Adipose tissue (tissue), 3 donors: Measurements from ENCODE around the gene FBXL7. TPM values are rescaled to one million over a fixed set of nuclear protein-coding genes. Genes with fewer than 3 reads are reported as not detected.
"Not testable (repeated sequence)": the region's sequence is repeated elsewhere in the genome, so short reads cannot be mapped to it uniquely, and the experiment has no call there.

Experiments used
- H3K27ac ChIP-seq: one replicate; pipeline ENCODE4 v1.5.1; 2013; ENCODE audit warnings: low read depth, low read length
- WGBS, 3 donors: extraction: QIAGEN DNeasy Blood & Tissue Kit; methylation state at CpG; one replicate each; pipeline ENCODE4 v1.1.7; 2013; 5-methylcytosine and 5-hydroxymethylcytosine counted together
- polyA plus RNA-seq, 3 donors: library from polyadenylated mRNA; stranded (reverse); fragments of 200-250 nt; gene quantifications; one replicate each; pipeline ENCODE4 v1.2.3, GENCODE V29; 2013
- donor health status: healthy with polysubstance abuse.
- donor health status: Bipolar disorder and iron deficiency.
- donor health status: healthy.

FBXL7 gene
- polyA plus RNA-seq, 3 donors: 1.2 to 16.4 (median 8.4) TPM

DNA sequence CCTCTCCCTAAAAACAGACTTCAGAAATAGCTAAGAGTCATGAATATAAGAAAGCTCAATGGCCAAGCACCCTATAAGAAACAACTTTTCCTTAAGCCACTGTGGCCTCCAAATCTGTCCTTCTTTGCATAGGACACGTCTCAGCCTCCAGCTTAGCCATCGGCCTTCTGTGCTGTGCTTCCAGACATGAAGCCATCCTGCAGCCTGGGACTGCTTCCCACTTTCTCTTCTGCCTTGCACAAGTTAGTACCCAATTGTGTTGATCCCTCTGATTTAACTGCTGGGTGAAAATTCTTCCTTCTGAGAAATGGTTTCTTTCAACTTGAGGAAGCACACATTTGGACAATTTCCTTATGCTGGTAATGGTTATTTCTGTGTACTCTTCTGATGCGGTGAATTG, 344.9 kb downstream of the FBXL7 start:
- 77 to 93% (median 88%) methylated on average over 3 of the region's 3 CpGs for WGBS, 3 donors
- H3K27ac ChIP-seq: no peak overlapping the region

DNA sequence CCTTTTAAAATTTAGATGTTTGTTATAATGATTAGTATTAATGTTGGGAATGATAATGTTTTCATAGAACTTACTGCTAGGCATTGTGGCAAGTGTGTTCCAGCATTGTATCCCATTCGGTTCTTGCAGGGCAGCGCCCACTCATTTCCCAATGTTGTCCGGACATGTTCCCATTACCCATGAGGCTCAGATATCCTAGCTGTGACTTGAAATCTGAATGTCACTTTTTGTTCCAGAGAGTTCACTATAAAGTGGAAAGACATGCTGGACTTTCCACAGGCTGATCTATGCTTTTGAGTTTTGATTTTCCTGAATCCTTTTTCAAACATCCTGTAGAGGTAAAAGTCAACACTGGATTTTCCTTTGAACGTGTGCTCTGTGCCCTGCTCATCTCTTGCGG, 350.6 kb downstream of the FBXL7 start:
- WGBS, 3 donors: 51 to 65% (median 55%) methylated on average over 5 of the region's 5 CpGs
- H3K27ac ChIP-seq: no peak overlapping the region

DNA sequence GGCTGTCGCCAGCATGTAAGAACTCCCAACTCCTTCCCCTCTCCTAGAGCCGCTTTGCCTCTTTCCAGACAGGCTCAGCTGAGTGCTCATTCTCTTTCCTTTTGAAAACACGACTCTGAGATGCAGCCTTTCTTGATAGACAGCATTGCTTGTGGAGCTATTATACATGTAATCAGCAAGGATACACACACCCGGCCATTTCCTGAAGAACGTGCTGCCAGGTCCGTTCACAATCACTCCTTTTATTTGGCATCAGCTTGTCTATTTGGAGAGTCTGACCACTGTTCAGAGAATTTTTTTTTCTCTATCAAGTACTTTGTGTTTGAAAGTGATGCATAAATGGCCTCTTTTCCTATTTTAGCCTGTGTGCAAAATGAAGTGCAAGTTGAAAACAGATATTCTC, 351.0 kb downstream of the FBXL7 start:
- WGBS, 3 donors: 23 to 32% (median 27%) methylated on average over 6 of the region's 6 CpGs
- H3K27ac ChIP-seq: no peak overlapping the region

DNA sequence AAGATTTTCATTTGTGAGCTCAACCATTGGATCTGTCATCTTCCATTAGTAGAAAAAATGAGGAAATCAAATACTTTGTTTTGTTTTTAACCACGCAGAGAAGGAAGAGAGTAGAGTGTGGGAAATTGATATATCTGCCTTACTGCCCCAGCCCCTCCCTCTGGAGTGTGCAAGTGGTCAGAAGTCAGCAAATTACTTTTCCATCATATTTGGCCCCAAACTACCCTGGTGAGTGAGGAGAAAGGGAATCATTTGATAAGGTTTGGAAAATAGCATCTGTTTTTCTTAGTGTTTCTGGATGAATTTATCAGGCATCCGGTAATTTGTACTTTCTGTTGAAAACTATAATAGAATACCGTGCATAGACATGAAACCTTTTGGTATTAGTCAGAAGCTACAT, 352.2 kb downstream of the FBXL7 start:
- H3K27ac ChIP-seq: no peak overlapping the region
- 56 to 71% (median 60%) methylated on average over 3 of the region's 3 CpGs for WGBS, 3 donors

DNA sequence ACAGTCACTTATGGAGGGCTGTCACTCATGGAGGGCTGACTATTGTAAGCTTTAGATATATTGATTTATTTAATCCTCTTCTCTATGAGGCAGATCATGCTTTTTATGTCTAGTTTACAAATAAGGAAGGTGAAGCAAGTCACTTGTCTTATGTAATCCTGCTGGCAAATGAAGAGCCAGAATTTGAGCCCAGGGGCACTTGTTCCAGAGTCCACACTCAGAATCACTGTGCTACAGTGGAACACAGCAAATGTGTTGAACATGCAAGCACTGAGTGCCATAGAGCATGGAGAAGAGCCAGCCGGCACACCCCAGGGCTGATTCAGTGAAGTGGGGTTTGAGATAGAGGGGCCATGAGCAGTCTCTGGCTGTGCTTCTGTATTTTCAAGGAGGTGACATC, 353.0 kb downstream of the FBXL7 start:
- H3K27ac ChIP-seq: no peak overlapping the region
- WGBS, 3 donors: 76 to 96% (median 92%) methylated on average over 1 of the region's 1 CpG

DNA sequence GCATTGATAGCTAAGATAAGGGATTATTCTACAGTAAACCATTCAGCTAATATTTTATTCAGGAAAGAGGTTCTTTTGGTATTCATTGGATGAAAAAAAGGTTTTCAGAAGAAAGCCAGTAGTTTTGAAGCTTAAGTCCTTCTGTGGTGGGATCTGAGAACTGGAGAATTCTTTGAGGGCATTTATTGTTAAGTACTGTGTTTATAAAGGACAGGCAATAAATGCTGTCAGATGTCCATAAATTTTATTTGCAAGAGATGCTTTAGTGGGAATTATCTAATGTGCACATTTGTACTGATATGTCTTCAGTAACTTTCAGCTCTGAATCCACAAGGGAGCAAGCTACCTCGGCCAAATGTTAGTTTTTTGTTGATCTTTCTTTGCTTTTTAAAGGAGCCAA, 358.3 kb downstream of the FBXL7 start:
- H3K27ac ChIP-seq: no peak overlapping the region
- 58 to 60% (median 59%) methylated on average over 1 of the region's 1 CpG for WGBS, 3 donors

DNA sequence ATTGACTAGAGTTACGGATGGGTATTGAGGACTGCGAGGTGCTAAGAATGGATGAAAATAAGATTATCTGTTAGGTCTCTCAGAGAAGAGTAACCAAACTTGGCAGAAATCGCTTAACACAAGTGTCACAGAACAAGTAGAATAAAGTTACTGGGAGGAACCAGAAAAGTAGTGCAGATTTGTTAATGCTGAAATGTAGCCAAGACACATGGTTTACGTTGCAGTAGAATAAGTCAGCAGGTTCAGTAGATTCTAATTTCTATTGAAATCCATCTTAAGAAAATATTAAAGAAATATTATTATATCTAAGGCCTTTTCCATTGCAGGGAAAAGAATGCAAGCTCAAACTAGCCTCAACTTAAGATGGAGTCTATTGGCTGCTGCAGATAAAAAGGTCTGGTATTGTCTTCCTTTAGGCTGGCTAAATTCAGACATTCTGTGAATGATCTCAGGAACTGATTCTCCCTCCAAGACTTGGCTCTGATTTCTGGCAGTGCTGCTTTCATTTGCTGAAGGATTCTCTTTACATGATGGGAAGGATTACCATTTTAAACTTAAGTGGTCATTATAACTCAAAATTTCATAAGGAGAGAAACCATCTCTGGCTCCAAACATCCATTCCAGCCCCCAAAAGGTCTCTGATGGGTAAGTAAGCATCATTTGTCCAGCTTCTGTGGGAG, 364.7 kb downstream of the FBXL7 start:
- H3K27ac ChIP-seq: no peak overlapping the region
- 68 to 78% (median 75%) methylated on average over 4 of the region's 4 CpGs for WGBS, 3 donors

DNA sequence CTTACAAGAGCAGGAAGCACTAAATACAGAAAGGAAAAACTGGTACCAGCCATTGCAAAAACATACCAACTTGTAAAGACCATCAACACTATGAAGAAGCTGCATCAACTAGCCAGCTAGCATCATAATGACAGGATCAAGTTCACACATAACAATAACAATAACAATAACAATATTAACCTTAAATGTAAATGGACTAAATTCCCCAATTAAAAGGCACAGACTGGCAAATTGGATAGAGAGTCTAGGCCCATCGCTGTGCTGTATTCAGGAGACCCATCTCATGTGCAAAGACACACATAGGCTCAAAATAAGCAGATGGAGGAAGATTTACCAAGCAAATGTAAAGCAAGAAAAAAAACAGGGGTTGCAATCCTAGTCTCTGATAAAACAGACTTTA, 372.3 kb downstream of the FBXL7 start:
- 79 to 97% (median 95%) methylated on average over 1 of the region's 1 CpG for WGBS, 3 donors
- H3K27ac ChIP-seq: not testable (repeated sequence)

DNA sequence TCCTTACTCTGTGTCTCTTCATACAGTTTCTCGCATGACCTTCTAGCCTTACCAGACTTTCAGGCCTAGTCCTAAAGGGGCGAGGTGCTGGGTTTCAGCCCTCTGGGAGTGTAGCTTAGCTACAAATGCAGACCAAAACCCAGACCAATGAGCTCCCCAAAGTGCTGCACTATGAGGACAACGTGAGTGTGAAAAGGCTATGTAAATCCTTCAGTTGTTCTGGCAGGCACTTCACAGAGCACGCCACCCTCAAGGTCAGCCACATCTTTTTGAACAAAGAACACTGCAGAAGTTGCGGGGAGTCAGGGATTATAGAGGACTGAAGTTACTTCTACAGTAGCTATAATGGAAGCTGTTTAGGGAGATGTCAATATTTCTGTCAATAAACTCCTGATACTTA, 377.9 kb downstream of the FBXL7 start:
- 50 to 85% (median 85%) methylated on average over 5 of the region's 5 CpGs for WGBS, 3 donors
- H3K27ac ChIP-seq: no peak overlapping the region

DNA sequence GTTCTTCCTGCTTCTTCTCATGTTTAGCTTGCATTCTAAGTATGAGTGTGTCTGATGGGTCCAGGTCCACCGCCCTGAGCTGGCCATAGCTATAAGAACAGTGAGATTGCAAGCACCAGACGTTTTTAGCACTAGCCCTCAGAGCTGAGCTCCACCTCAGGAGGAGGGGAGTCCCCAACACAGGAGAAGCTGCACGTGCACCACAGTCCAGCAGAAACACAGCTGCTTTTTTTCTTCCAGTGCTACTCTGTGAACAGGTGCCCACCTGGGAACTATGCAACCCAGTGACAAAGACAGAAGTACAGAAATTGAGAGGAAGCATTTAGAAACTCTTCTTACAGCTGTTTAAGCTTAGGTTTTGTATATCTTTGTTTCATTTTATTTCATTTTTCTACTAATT, 380.2 kb downstream of the FBXL7 start:
- WGBS, 3 donors: 58 to 68% (median 58%) methylated on average over 3 of the region's 3 CpGs
- no peak overlapping the region for H3K27ac ChIP-seq

DNA sequence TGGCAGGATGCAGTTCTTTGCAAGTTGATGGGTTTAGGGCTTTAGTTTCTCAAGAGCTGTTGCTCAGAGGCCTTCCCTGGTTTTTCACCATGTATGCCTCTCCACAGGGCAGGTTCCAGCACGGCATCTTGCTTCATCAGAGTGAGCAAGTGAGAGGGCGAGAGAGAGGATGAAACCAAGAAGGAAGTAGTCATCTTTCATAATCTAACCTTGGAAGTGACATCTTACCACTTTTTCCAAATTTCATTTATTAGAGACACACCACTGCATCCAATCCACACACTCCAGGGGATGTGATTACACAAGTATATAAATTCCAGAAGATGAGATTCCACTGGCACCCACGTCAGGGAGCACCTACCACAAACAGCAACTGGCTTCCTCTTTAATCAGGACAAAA, 385.2 kb downstream of the FBXL7 start:
- 54 to 82% (median 77%) methylated on average over 3 of the region's 3 CpGs for WGBS, 3 donors
- no peak overlapping the region for H3K27ac ChIP-seq

DNA sequence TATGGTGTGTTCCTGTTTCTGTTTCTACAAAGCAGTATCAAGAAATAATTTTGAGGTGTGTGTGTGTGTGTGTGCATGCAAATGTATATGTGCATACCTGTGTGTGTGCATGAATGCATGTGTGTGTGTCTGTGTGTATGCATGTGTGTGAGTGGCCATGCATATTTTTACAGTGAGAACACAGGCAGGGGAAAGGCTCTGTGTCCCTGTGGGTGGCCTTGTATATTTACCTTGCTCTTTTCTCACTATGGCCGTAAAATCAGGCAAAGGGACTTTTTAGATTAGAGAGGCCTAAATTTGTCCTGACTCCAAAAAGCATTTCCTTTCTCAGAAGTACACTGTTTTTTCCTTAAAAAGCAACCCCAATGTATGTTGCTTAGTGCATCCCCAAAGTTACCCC, 386.2 kb downstream of the FBXL7 start:
- 75 to 90% (median 81%) methylated on average over 1 of the region's 1 CpG for WGBS, 3 donors
- no peak overlapping the region for H3K27ac ChIP-seq

DNA sequence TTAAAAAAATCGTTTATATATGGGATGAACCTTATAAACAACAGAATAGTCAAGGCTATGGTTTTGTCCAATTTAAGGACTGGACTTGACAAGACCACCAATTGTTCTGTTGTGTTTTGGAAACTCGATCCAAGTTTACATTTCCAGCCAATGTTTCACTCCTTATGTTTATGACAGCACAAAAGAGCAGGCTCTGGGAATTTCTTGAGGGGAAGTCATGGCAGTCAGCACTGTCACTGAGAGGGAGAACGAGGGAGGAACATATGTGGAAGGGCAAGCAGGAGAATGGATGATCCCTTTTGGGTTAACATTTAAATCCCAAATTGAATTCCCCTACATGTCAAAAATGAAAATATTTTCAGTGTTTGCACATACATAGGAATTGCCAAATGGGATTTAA, 387.1 kb downstream of the FBXL7 start:
- 45 to 60% (median 51%) methylated on average over 3 of the region's 3 CpGs for WGBS, 3 donors

DNA sequence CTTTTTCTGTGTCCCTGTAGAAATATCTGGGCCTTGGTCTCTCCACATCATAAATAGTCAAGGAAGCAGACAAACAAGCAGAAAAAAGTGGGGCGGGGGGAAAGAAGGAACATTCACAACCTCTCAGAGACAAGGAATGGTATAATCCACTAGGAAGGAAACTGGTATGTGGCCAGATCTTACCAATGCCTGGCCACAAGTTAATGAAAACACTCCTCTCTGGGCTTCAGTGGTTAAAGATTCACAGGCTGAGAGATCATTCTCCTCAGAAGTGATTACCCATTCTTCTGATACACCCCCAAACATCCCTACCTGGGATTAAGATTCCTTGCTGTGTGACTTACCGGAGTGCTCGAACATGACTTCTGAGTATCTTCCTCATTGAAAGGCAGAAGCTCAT, 389.0 kb downstream of the FBXL7 start:
- 74 to 93% (median 91%) methylated on average over 3 of the region's 3 CpGs for WGBS, 3 donors
- H3K27ac ChIP-seq: no peak overlapping the region

More for the DNA sequence above, 387.1 kb downstream of the FBXL7 start:
- no peak overlapping the region for H3K27ac ChIP-seq

DNA sequence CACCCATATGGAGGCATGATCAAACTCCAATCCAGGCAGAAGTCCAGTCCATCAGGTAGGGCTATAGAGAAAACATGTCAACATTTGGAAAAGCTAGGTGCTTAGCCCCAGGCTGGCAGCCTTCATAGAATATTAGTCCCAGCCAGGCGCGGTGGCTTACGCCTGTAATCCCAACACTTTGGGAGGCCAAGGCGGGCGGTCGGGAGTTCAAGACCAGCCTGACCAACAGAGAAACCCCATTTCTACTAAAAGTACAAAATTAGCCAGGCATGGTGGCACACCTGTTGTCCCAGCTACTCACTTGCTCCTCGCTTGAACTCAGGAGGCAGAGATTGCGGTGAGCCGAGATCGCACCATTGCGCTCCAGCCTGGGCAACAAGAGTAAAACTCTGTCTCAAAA, 393.9 kb downstream of the FBXL7 start:
- H3K27ac ChIP-seq: no peak overlapping the region
- 88 to 97% (median 96%) methylated on average over 11 of the region's 11 CpGs for WGBS, 3 donors

DNA sequence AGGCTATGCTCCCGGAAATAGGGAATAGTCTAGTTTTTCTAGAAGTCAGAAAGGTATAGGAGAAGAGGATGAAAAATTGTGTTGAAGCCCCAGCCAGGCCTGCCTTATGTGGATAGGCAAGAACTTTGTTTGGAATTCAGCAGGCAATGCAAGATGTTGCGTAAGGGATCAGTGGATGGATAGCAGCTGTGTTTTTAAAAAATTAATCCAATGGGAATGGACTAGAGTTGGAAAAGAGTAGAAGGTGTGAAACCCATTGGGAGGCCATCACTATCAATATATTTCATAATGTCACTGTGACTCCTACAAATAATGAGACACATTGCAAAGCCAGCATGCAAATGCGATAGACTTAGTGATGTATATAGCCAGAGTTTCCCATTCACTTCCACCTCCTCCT, 397.7 kb downstream of the FBXL7 start:
- no peak overlapping the region for H3K27ac ChIP-seq
- 71 to 81% (median 79%) methylated on average over 3 of the region's 3 CpGs for WGBS, 3 donors

DNA sequence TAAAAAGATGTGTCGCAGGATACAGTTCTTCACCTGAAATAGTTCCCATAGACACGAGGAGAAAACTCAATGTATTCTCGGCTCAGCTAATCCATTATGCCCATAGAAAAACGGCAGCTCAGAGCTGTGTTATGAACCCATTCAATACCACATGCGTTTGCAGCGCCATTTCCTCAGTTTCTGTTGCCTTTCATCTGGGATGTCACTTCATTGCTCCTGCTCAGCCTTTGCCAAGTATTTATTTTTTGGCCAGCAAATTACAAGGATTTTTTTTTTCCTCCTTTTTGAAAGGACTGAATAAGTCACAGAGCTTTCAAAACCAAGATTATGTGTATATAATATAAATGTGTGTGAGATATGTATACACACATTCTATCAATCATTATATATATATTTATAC, 398.7 kb downstream of the FBXL7 start:
- 75 to 94% (median 89%) methylated on average over 6 of the region's 6 CpGs for WGBS, 3 donors
- H3K27ac ChIP-seq: no peak overlapping the region

DNA sequence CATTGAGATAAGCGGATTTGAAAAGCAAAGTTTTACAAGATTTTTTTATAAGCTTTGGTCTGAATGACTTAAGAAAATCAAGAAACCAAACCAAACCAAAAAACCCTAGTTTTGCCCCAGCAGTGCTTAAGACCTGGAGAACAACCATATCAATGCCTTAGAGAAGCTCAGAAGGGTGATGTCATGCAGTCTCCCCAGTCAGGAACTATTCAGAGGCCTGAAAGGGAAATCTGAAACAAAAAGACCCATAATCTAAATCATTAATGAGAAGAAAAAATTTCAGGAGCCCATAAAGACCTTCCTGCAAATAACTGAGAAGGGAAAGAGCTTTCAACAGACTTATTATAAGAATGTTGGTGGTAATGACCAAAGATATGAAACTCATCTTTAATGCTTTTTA, 399.5 kb downstream of the FBXL7 start:
- 77 to 97% (median 88%) methylated on average over 1 of the region's 1 CpG for WGBS, 3 donors
- no peak overlapping the region for H3K27ac ChIP-seq

DNA sequence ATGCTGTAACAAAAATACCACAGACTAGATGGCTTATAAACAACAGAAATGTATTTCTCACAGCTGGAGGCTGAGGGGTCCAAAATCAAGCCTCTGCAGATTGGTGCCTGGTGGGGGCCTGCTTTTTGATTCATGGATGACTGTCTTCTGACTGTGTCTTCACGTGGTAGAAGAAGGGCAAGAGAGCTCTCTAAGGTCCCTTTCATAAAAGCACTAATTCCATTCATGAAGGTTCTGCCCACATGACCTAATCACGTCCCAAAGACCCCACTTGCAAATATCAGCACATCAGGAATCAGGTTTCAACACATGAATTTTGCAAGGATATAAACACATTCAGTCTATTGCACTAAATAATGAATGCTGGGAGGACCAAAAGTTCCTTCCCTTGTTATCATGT, 401.2 kb downstream of the FBXL7 start:
- no peak overlapping the region for H3K27ac ChIP-seq
- WGBS, 3 donors: 37 to 73% (median 73%) methylated on average over 2 of the region's 2 CpGs

DNA sequence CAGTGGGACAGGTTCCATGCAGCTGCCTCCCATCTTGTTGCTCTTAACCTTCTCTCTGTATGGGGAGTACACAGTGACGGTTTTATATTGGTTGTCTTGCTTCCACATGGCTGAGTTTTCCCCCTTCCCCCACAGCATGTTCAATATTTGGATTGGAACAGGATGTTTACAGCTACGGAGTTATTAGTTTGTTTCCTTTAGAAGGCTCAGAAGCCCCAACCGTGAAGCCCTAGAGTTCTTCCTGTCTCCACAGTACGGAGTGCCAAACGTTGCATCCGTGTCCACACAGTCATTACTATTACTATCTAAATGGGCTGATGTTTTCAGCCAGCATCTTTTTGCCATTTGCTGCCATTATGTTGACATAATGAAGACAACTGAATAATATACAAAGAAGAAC, 402.1 kb downstream of the FBXL7 start:
- 40 to 55% (median 52%) methylated on average over 6 of the region's 6 CpGs for WGBS, 3 donors
- no peak overlapping the region for H3K27ac ChIP-seq
